Natural killer cell (primary cell): ENCODE data around the gene CDK2. TPM values are rescaled to one million over a fixed set of nuclear protein-coding genes. Genes with fewer than 3 reads are reported as not detected.

Experiments used
- ATAC-seq, 3 donors: fragments of 150-1000 bp in 2 of 3; fragments of 200-7000 bp in 1 of 3; cut with Tn5 transposase; 1 replicate in 1 of 3; 2 replicates in 2 of 3; pipeline ENCODE4 v1.10.0; 2021; ENCODE audit warnings: mild to moderate bottlenecking in 2 of 3, moderate library complexity in 2 of 3
- DNase-seq, 2 donors: peaks; one replicate each; pipeline versions ENCODE4 v3.0.0 to v3.0.0-alpha.2; 2013 to 2021; ENCODE audit warnings: mixed read lengths in 1 of 2
- H3K27ac ChIP-seq: one replicate; pipeline ENCODE4 v1.5.1; 2013; ENCODE audit warnings: mild to moderate bottlenecking, low read length
- H3K27me3 ChIP-seq: one replicate; pipeline ENCODE4 v1.6.1; 2013; ENCODE audit warnings: low read length; ENCODE audit not compliant: control insufficient read depth, insufficient read depth
- H3K36me3 ChIP-seq: one replicate; pipeline ENCODE4 v1.6.1; 2013; ENCODE audit warnings: low read length; ENCODE audit not compliant: control insufficient read depth, insufficient read depth
- H3K4me1 ChIP-seq: one replicate; pipeline ENCODE4 v1.6.1; 2013; ENCODE audit warnings: low read length; ENCODE audit not compliant: control insufficient read depth, insufficient read depth
- H3K4me3 ChIP-seq: one replicate; pipeline ENCODE4 v1.5.1; 2013; ENCODE audit warnings: low read length
- H3K9me3 ChIP-seq: one replicate; pipeline ENCODE4 v1.6.1; 2013; ENCODE audit warnings: low read length; ENCODE audit not compliant: control insufficient read depth, insufficient read depth
- H3K27ac Mint-ChIP-seq, 2 donors: one replicate each; pipeline ENCODE4 v1.8.0; 2022; ENCODE audit warnings: mild to moderate bottlenecking in 2 of 2, mixed read lengths in 2 of 2, moderate library complexity in 1 of 2
- H3K27me3 Mint-ChIP-seq, 2 donors: one replicate each; pipeline ENCODE4 v1.8.0; 2022; ENCODE audit warnings: low read depth in 2 of 2, mixed read lengths in 2 of 2
- H3K36me3 Mint-ChIP-seq: one replicate; pipeline ENCODE4 v1.8.0; 2022; ENCODE audit warnings: mixed read lengths
- H3K4me1 Mint-ChIP-seq, 2 donors: one replicate each; pipeline ENCODE4 v1.8.0; 2022; ENCODE audit warnings: mixed read lengths in 2 of 2
- H3K4me3 Mint-ChIP-seq: one replicate; pipeline ENCODE4 v1.8.0; 2022; ENCODE audit warnings: mild to moderate bottlenecking, moderate library complexity, mixed read lengths
- H3K9me3 Mint-ChIP-seq, 2 donors: one replicate each; pipeline ENCODE4 v1.8.0; 2022; ENCODE audit warnings: mixed read lengths in 2 of 2
- CTCF ChIP-seq: fragments of 200-600 bp; IDR thresholded peaks from one replicate; pipeline ENCODE4 v1.8.0; 2022; ENCODE audit warnings: antibody characterized with exemption
- WGBS: methylation state at CpG from one replicate; pipeline ENCODE4 v1.1.7; 2013; ENCODE audit warnings: missing lambda C conversion rate; ENCODE audit not compliant: insufficient coverage; 5-methylcytosine and 5-hydroxymethylcytosine counted together
- intact Hi-C: fragments of 100-400 bp; cut with micrococcal nuclease; formaldehyde crosslinking; loops from one replicate; pipeline ENCODE4 v1.14.2; 2022
- total RNA-seq, 4 donors: library from RNA; stranded (reverse); fragments of 120-200 nt in 1 of 4; gene quantifications; one replicate each; pipeline versions ENCODE4 v1.2.3 to v1.2.4, GENCODE V29; 2013 to 2022

The CDK2 gene
- total RNA-seq, 3 donors from 2014 or later (not counting 1 experiment from before 2014, with no cell fraction given), result 19.5 to 27.3 (median 27.3) TPM

GRCh38 chr12:56011509-56012090, 45.0 kb downstream of the CDK2 start:
- H3K27me3 ChIP-seq, result no peaks in the 10 kb centered on the region
- no peaks in the 10 kb centered on the region for H3K9me3 ChIP-seq
- peaks cover 12% of the 10 kb centered on the region for H3K4me1 ChIP-seq
- Mint-ChIP-seq H3K36me3 (no peaks in the 10 kb centered on the region), H3K9me3 (no peaks in the 10 kb centered on the region), H3K4me1 (peaks cover 7 to 19% of the 10 kb centered on the region in 2 donors), H3K27me3 (no peaks in the 10 kb centered on the region), H3K27ac (no peak overlapping the region), H3K4me3 (no peak overlapping the region)
- no peak for DNase-seq
- no peak overlapping the region for H3K4me3 ChIP-seq
- no peak for TF ChIP-seq CTCF
- no peak for ATAC-seq
- no peak overlapping the region for H3K27ac ChIP-seq
- H3K36me3 ChIP-seq, result no peaks in the 10 kb centered on the region
- 88% methylated on average over 1 of the region's 2 CpGs for WGBS
- intact Hi-C loops, result no loop called here

GRCh38 chr12:56013482-56013881, 46.9 kb downstream of the CDK2 start:
- intact Hi-C loops, result no loop called here
- Mint-ChIP-seq H3K27me3 (no peaks in the 10 kb centered on the region), H3K4me1 (peaks cover 0 to 6% of the 10 kb centered on the region in 2 donors), H3K36me3 (no peaks in the 10 kb centered on the region), H3K9me3 (no peaks in the 10 kb centered on the region), H3K4me3 (no peak overlapping the region), H3K27ac (no peak overlapping the region)
- 91% methylated on average over 5 of the region's 5 CpGs for WGBS
- no peak for ATAC-seq
- no peak for DNase-seq
- no peak for TF ChIP-seq CTCF
- Histone ChIP-seq H3K9me3 (no peaks in the 10 kb centered on the region), H3K4me3 (no peak overlapping the region), H3K27ac (no peak overlapping the region), H3K36me3 (no peaks in the 10 kb centered on the region), H3K4me1 (no peaks in the 10 kb centered on the region), H3K27me3 (no peaks in the 10 kb centered on the region)

GRCh38 chr12:56014205-56014604, 47.6 kb downstream of the CDK2 start:
- DNase-seq, result no peak
- 65% methylated on average over 2 of the region's 2 CpGs for WGBS
- Histone ChIP-seq H3K4me1 (no peaks in the 10 kb centered on the region), H3K36me3 (no peaks in the 10 kb centered on the region), H3K27ac (no peak overlapping the region), H3K4me3 (no peak overlapping the region), H3K27me3 (no peaks in the 10 kb centered on the region), H3K9me3 (no peaks in the 10 kb centered on the region)
- no peaks in the 10 kb centered on the region for H3K36me3 Mint-ChIP-seq
- no peak for TF ChIP-seq CTCF
- H3K4me3 Mint-ChIP-seq, result no peak overlapping the region
- no peak overlapping the region for H3K27ac Mint-ChIP-seq
- ATAC-seq, result no peak
- intact Hi-C loops, result no loop called here
- H3K27me3 Mint-ChIP-seq, result no peaks in the 10 kb centered on the region
- H3K4me1 Mint-ChIP-seq, result no peaks in the 10 kb centered on the region
- H3K9me3 Mint-ChIP-seq, result no peaks in the 10 kb centered on the region

GRCh38 chr12:56017181-56017580, 50.6 kb downstream of the CDK2 start:
- H3K27me3 ChIP-seq, result no peaks in the 10 kb centered on the region
- H3K4me1 Mint-ChIP-seq, result peaks cover 9 to 14% of the 10 kb centered on the region in 2 donors
- ATAC-seq (no peak), DNase-seq (no peak)
- no CpG with 5 or more reads among the region's 4 CpGs for WGBS
- peaks cover 17% of the 10 kb centered on the region for H3K4me1 ChIP-seq
- H3K36me3 Mint-ChIP-seq, result no peaks in the 10 kb centered on the region
- H3K9me3 ChIP-seq, result no peaks in the 10 kb centered on the region
- H3K27me3 Mint-ChIP-seq, result no peaks in the 10 kb centered on the region
- H3K4me3 Mint-ChIP-seq, result no peak overlapping the region
- TF ChIP-seq CTCF, result no peak
- no peak overlapping the region for H3K27ac Mint-ChIP-seq
- no peaks in the 10 kb centered on the region for H3K9me3 Mint-ChIP-seq
- H3K4me3 ChIP-seq, result no peak overlapping the region
- H3K27ac ChIP-seq, result no peak overlapping the region
- H3K36me3 ChIP-seq, result no peaks in the 10 kb centered on the region
- intact Hi-C loops, result no loop called here
